Iris pigment epithelial cell (primary cell): ENCODE measurements around the gene LRP8.

ENCODE experiments used
- DNase-seq: peaks from one replicate; pipeline ENCODE4 v3.0.0-alpha.2; 2011; ENCODE audit warnings: low read depth

LRP8 gene

GRCh38 chr1:53359225-53359933 lies 31.5 kb upstream of the LRP8 start:
- no peak for DNase-seq

GRCh38 chr1:53356637-53357036 lies 28.8 kb upstream of the LRP8 start:
- DNase-seq, result no peak

GRCh38 chr1:53354119-53354518 lies 26.2 kb upstream of the LRP8 start:
- no peak for DNase-seq

DNA sequence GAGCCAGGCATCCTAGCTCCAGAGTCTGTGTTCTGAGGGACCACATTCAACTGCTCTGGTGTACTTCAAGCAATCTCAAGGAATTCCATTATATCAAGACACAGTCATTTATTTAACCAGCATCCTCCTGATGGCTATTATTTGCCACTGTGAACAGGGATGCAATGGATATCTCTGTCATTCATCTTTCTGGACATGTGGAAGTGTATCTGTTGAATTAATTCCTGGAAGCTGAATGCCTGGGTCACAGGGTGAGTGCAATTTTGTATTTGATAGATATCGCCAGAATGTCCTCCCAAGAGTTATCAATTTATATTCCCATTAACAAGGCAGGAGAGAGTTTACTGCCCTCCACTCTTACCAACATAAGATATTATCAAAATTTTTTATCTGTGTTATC lies 24.7 kb upstream of the LRP8 start:
- no peak for DNase-seq

- no peak for DNase-seq
These were observed 23.2 kb upstream of the LRP8 start for GRCh38 chr1:53350853-53351767.

GRCh38 chr1:53349968-53350852 lies 22.3 kb upstream of the LRP8 start:
- no peak for DNase-seq

DNA sequence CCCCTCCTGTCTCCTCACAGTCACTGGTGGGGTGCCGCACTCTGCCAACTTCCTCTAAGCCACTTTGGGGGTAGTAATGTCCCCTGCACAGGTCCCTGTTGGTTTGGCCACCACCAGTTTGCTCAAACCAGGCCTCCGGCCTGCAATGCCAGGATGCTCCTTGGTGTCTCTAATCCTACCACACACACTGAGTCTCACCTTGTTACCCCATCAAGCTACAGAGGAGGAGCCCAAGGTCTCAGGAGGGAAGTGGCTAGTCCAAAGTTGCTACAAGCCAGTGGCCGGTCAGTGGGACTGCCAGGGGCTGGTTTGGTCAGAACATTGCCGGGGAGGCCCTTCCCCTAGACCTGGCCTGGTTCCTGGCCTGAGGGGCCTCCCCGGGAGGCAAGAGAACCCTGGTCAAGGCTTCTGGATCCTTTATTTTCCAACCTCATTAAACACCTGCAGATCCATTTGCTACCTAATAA lies 21.5 kb upstream of the LRP8 start:
- DNase-seq, result no peak

DNA sequence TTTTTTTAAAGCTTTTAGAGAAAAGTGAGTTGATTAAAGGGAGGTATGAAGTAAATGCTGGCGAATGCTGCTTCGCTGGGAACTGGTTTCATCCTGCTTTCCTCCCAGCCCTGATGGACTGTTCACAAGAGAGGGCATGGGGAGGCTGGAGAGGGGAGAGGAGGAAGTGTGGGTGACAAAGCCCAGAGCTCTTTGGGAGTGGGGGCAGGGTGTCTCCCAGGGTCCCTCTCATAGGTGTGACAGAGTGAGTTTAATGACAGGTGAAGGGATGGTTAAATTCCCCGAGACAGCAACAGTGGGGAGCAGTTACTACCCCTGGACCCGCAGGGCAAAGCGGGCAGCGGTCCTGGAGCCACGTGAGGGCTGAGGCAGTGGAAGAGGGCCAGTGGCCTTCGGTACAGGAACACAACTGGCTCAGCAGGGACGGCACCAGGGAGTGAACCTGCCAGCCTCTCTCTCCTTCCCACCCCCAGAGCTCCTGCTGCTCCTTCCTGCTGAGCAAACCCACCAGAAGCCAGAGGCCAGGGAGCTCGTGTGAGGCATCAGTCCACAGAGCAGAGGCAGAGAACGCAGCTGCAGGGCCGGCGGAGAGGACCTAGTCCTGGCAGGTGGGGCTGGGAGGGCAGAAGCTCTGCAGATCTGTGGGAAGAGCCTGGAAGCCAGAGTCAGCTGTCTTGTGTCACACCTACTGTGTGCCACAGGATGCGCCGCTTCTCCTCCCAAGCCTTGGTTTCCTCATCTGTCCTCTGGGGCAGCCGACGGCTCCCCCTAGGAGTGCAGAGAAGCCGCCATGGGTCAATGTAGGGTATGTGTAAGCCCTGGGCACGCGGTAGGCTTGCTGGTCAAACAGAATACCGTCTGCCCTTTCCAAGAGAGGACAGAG lies 20.9 kb upstream of the LRP8 start:
- DNase-seq, result no peak

- no peak for DNase-seq
These were observed 18.9 kb upstream of the LRP8 start for GRCh38 chr1:53346814-53347176.

DNA sequence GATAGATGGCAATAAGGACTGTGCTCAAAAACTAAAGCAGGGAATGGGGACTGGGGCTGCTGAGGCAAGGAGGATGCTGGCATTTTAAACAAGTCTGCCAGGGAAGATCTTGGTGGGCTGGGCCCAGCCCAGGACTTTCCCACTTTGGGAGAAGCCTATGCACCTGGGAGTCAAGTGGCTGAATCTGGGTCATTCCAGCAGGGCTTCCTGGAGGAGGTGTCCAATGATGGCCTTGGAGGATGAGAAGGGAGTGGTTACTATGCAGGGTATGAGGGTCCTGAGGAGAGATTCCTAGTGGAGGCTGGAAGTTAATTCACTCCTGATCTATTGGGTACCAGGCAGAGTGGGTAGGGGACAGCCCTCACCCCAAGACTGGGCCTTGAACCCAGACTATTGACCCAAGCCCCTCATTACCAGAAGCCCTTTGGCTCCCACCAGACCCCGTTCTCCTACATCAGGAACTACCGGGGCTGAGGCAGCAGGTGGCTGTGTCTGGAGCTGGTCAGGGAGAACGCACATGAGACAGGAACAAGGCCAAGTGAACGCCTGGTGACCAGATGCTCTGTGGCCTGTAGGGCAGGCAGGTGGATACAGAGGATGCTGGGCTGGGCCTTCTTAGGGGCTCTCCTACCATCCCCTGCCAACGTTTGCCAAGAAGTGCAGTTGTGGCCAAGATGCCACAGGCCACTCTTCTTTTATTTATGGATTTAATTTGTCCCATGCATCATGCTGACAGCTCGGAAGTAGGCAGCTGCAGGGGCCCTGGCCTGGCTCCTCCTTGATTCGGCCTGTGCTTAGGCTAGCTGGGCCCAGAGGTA lies 18.3 kb upstream of the LRP8 start:
- no peak for DNase-seq

DNA sequence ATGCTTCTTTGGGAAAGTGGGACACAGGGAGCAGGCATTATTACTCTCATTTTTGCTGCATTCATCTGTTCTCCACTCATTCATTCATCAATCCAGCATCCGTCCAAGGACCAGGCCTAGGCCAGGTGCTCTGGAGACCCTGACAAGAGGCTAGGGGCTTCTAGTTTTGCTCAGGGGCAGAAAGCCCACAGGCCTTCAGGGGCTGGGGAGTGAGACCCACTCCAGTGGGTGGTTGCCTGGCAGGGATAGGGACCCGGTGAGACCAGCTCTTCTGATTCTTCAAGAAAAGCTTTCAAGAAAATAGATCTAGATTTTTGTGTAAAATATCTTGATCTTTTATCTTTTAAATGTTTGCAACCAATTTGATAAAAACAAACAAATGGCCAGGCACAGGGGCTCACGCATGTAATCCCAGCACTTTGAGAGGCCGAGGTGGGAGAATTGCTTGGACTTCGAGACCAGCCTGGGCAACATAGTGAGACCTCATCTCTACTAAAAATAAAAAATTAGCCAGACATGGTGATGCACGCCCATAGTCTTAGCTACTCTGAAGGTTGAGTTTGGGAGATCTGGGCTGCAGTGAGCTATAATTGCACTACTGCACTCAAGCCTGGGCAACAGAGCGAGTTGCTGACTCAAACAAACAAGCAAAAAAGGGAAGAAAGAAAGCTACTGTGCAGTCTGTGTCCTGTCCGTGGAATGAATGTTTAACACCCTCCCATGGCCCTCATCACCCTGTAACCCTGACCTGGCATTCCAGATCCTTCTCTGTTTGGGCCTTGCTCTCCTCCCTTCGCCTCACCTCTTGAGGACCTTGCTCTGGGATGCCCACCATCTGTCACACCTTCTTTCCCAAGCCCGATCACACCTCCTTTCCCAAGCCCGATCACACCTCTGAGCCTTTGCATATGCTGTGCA lies 17.3 kb upstream of the LRP8 start:
- no peak for DNase-seq

DNA sequence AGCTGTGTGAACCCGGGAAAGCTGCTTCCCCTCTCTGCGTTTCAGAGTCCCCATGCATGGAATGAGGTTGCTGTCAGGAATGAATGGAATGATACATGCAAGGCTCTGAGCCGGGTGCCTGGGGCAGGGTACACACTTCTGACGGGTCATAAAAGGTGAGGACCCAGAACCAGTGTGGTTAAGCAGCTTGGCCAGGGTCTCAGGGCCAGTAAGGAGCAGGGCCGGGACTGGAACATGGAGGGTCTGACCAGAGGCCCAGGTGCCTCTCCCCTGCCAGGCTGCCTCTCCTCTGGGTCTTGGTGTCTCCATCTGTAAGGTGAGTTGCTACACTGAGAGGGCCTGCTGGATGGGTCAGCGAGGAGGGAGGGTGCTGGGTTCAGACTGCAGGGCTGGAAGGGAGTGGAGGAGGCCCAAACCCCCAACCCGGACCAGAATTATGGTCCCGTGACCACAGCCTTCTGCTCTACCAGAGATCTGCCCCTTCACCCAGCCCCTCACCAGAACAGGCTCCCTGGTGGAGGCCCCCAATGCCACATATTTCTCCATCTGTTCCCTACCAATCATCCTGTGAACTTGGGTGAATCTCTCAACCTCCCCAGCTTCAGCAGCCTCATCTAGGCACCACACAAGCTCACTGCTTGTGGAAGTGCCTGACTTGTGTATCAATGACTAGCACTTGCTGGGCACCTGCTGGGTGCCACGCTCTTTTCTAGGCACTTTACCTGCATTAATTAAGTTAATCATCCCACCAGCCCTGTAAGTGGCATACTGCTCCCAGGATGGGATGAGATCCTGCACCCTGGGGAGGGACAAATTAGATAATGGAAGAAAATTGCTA lies 16.2 kb upstream of the LRP8 start:
- peak; percentile 14 for DNase-seq

- no peak for DNase-seq
These were observed 15.0 kb upstream of the LRP8 start for GRCh38 chr1:53342735-53343470.

GRCh38 chr1:53341961-53342707 lies 14.3 kb upstream of the LRP8 start:
- no peak for DNase-seq

DNA sequence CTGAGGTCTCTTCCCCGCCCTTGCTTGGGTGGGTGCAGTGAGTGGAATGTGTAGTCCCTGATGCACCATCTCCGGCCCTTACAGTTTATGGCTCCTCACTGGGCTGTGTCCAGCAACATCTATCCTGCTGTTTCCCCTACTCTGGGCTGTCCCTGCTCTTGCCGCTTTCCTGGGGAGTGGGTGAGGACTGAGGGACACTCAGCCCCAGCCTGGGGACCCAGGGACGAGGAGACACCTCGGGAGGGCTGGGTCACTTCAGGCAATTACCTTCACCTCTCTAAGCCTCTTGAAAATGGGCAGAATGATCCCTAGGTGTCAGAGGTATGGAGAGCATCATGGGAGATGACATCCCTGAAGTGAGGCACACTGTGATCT lies 13.6 kb upstream of the LRP8 start:
- DNase-seq, result no peak

DNA sequence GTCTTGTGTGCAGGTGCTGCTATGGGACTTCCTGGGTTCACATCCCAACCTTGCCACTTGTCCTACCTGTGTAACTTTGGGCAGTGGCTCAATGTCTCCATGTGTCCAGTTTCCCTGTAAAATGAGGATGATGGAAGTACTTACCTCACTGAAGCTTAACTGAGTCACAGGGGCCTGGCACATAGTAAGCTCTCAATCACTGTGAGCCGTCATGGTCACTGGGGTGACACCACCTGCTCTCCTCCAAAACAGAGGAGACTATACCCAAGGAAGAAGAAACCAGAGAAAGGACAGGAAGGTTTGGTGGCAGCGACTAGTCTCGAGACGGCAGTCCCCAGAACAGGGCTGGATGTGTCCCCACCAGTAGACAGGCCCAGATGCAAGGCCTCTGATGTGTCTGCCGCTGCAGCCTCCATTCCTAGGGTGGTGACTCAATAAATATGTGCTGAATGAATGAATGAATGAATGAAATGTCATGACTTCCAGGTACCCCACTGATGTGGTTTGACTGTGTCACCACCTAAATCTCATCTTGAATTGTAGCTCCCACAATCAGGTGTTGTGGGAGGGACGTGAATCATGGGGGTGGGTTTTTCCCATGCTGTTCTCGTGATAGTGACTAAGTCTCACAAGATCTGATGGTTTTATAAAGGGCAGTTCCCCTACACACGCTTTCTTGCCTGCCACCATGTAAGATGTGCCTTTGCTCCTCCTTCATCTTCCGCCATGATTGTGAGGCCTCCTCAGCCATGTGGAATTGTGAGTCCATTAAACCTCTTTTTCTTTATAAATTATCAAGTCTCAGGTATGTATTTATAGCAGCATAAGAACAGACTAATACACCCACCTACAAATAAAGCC lies 13.0 kb upstream of the LRP8 start:
- DNase-seq, result no peak
